Stimulated activated CD8-positive, alpha-beta memory T cell treated with anti-CD3 and anti-CD28 coated beads, Interleukin-15, amount 100 ng/mL, for 4 hours (primary cell): ENCODE results near the gene TPRN.
"Not testable (repeated sequence)": the region's sequence is repeated elsewhere in the genome, so short reads cannot be mapped to it uniquely, and the experiment has no call there.

Experiments
- DNase-seq, 2 donors: peaks; one replicate each; pipeline ENCODE4 v3.0.0-alpha.2; 2020; ENCODE audit warnings: low read depth in 2 of 2

Gene TPRN, protein sequence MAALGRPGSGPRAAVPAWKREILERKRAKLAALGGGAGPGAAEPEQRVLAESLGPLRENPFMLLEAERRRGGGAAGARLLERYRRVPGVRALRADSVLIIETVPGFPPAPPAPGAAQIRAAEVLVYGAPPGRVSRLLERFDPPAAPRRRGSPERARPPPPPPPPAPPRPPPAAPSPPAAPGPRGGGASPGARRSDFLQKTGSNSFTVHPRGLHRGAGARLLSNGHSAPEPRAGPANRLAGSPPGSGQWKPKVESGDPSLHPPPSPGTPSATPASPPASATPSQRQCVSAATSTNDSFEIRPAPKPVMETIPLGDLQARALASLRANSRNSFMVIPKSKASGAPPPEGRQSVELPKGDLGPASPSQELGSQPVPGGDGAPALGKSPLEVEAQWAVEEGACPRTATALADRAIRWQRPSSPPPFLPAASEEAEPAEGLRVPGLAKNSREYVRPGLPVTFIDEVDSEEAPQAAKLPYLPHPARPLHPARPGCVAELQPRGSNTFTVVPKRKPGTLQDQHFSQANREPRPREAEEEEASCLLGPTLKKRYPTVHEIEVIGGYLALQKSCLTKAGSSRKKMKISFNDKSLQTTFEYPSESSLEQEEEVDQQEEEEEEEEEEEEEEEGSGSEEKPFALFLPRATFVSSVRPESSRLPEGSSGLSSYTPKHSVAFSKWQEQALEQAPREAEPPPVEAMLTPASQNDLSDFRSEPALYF

DNA sequence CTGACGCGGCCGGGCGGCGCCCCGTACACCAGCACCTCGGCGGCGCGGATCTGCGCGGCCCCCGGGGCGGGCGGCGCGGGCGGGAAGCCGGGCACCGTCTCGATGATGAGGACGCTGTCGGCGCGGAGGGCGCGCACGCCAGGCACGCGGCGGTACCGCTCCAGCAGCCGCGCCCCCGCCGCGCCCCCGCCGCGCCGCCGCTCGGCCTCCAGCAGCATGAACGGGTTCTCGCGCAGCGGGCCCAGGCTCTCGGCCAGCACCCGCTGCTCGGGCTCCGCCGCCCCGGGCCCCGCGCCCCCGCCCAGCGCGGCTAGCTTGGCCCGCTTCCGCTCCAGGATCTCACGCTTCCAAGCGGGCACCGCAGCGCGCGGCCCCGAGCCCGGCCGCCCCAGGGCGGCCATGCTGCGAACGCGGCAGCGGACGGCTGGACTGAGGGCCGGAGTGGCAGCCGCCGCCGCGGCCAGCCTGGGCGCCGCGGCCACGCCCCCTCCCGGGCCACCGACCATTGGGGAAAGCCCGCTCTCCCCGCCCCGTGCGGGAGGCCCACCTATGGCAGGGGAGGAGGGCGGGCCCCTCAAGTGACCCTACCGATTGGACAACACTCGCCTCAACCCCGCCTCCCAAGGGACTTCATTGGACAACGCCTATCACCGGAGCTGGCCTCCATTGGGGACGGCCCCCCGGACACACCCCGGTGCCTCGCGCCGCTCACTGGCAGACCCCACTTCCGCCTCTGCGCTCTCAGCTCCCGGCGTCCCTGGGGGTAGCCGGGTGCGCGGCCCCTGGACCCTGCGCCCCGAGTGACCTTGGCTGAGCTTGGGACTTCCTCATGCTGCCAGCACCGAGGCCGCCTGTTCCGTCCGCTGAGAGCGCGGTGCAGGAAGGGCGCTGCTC is at the start of gene TPRN:
Gene TPRN (minus strand): TSS at position 431 of the 894 bp plus-strand sequence. CDS start 30 bp downstream, at position 401.
- peak; percentile 96 to 99 for DNase-seq

DNA sequence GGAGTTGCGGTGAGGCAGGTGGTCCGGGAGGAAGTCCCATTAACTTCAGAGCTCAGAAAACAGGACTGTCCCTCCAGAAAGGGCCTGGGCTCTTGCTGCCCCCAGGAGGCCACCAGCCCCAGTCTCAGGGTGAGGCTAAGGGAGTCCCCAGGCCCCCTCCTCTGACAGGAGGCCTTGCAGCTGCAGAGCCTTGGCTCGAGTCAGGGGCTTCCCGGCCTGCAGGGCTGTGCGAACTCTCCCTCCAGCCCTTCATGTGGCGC is 47.3 kb upstream of the TPRN start:
- no peak for DNase-seq

DNA sequence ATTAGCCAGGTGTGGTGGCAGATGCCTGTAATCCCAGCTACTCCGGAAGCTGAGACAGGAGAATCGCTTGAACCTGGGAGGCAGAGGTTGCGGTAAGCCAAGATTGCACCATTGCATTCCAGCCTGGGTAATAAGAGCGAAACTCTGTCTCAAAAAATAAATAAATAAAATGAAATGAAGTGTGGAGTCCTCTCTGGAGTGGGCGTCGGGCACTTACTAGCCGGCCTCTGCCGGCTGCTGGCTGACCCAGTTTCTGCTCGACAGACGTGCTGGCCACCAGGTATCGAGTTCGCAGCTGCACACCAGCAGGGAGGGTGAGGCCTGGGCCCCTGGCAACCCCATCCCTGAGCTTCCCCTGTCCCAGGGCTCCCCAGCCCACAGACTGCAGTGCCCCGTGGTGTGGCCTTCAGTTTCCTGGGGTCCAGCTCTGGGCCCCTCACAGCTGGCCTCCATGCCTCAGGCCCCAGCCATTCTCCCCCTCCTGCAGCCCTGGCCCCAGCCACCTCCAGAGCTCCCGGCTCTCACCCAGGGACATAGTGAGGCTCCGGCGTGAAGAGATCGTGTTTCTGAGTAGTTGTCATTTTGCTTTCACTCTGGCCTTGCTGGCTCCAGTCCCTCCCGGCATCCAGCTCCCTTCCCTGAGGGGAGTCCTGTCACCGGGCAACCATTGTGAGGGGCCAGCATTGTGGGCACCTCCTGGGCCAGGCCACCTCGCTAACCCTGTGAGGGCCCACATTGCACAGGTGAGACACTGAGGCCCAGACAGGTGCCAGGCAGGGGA is 46.8 kb upstream of the TPRN start:
- no peak for DNase-seq

DNA sequence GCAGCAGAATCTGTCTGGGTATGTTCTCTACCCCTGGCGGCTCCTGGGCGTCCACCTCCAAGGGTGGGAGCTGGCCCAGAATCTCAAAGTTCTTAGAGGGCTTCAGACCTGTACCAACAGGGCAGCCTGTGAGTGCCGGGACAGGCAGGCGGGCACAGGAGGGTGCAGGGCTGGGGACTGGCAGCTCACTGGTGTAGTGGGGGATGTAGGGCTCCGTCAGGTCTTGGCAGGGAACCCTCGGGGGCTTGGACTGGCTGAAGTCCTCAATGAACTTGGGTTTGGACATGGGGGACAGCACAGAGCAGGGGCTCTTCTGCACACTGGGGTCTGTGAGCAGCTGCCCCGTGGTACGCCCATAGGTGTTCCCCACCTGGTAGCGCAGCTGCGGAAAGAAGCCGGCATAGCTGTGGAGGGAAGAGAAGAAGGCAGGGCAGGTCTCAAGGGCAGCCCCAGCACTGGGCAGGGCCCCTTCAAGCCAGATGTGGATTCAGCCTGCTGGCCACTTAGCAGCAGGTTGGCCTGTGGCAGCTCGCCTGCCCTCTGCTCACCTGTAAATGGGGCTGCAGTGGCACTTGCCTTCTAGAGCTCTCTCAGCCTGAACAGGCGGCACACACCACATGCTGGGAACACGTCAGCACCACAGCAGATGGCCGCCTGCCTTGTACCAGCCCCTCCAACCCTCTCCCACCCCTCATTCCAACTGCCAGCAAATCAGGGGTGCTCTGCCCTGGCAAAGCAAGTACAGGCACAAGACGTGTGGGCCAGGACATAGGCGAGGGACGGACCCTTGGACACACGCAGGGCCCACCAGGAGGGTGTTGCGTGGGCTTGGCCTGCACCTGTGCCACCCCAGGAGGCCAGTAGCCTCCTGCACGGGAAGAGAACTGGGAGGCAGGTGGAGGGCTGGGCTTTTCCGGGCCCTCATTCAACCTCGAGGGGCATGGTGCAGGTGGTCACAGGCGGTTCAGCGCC is 45.2 kb upstream of the TPRN start:
- no peak for DNase-seq

DNA sequence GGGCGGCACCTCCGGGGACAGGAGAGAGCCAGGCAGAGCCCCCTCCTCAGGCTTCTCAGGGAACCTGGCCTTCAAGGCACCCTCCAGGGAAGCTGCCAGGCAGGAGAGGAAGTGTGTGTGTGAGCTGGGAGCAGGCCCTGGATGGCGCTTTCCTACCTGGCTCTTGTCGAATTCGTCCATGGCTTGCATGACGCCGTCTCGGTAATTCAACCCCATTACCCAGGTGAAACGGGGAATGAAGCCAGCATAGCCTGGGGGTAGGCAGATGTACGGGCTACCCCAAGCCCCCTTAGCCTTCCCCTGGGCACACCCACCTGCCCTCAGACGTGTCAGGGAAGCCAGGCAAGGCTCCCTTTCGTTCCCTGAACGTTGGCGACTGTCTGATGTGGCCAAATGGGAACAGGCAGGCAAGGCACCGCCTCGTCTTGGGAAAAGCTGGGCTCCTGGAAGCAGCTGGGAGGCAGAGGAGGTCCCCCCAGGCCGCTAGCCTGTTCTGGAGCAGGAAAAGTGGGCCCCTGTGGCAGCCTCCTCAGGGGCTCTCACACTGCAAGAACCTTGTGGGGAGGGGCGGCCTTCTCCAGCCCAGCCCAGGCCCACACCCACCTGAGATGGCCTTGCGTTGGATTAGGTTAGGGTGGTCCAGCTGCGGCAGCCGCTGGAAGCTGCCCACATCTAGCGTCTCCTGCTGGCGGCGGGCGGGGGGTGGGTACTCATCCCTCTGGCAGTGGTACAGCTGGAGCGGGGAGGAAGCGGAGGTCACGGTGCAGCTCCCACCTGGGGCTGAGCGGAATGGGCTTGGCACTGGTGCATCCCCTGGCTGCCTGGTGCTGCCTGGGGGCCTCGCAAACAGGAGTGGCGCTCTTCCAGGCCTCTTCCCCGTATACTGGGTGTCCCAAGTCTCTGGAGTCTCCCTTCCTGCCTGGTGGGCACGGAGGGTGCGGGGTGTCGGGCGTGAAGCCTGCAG is 44.2 kb upstream of the TPRN start:
- DNase-seq = no peak

DNA sequence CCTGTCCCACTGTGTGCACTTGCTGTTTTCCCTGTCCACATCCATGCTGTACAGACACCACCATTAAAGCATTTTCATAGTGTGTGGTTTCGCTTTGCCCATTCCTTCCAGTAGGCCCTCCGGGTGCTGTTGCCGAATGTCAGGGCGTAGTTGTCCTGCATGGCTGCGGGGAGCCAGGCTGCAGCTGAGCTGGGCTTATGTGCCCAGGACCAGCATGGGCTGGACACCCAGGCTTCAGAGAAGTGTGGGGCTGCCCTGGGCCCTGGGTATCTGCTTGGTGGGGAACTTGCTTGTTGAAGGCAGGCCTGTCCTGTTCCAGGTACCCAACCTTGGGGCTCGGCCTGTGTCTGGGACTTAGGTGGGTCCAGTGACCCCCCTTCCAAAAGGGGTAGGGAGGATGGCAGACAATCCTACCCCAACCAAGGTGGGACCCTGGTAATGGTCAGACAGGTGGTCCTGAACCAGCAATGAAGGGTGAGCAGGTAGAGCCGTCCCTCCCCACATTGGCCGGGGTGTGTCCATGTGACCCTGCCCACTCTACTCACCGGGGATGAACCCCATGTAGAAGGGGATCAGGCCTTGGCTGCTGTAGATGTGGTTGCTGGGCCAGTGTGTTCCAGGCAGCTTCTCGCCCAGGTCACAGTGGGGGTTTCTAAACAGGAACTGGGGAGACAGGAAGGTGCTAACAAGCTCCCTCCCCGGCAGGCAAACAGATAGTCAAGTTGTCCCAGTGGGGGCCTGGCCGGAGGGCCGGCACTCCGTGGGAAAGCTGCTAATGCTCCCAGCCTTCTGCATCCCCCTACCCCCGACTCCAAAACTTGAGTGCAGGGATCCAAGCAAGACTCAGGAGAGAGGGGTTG is 43.3 kb upstream of the TPRN start:
- no peak for DNase-seq

DNA sequence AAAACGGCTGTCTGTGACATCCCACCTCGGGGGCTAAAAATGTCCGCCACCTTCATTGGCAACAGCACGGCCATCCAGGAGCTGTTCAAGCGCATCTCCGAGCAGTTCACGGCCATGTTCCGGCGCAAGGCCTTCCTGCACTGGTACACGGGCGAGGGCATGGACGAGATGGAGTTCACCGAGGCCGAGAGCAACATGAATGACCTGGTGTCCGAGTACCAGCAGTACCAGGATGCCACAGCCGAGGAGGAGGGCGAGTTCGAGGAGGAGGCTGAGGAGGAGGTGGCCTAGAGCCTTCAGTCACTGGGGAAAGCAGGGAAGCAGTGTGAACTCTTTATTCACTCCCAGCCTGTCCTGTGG is 42.7 kb upstream of the TPRN start:
- not testable (repeated sequence) for DNase-seq

DNA sequence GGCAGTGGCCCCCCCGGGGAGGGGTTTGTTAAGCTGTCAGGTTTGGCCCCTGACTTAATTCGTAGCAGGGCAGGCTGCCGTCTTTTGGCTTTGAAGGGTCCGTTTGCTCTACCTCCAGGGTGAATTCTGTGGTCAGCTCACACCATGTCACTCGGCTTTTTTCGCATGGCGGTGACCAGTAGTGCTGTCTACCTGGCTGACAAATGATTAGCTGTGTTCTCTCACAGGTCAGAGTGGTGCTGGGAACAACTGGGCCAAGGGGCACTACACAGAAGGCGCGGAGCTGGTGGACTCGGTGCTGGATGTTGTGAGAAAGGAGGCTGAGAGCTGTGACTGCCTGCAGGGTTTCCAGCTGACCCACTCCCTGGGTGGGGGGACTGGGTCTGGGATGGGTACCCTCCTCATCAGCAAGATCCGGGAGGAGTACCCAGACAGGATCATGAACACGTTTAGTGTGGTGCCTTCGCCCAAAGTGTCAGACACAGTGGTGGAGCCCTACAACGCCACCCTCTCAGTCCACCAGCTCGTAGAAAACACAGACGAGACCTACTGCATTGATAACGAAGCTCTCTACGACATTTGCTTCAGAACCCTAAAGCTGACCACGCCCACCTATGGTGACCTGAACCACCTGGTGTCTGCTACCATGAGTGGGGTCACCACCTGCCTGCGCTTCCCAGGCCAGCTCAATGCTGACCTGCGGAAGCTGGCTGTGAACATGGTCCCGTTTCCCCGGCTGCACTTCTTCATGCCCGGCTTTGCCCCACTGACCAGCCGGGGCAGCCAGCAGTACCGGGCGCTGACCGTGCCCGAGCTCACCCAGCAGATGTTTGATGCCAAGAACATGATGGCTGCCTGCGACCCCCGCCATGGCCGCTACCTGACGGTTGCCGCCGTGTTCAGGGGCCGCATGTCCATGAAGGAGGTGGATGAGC is 42.0 kb upstream of the TPRN start:
- no peak for DNase-seq

DNA sequence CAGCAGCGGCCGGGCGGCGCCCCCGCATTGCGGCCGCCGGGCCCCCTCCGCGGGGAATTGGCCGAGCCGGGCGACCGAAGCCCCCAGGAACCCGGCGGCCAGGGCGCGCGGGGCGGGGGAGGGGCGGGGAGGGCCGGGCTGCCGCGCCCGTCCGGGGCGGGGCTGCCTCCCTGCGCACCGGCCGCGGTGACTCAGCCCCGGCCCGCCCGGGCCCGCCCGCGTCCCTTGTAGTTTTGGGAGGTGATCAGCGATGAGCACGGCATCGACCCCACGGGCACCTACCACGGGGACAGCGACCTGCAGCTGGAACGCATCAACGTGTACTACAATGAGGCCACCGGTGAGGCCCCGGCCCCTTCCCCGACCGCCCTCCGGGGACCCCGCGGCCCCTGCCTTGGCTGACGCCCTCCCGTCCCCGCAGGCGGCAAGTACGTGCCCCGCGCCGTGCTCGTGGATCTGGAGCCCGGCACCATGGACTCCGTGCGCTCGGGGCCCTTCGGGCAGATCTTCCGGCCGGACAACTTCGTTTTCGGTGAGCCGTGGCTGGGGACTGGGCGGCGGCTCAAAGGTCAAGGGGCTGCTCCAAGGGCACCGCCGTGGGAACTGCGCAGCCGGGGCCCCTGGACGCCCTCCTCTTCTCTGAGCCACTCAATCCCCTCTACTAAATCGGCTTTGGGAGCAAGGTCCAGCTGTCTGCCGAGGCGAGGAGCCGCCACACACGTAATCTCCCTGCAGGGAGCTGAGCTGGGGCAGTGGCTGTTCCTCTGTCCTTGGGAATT is 41.1 kb upstream of the TPRN start:
- DNase-seq = peak; percentile 55 to 66

DNA sequence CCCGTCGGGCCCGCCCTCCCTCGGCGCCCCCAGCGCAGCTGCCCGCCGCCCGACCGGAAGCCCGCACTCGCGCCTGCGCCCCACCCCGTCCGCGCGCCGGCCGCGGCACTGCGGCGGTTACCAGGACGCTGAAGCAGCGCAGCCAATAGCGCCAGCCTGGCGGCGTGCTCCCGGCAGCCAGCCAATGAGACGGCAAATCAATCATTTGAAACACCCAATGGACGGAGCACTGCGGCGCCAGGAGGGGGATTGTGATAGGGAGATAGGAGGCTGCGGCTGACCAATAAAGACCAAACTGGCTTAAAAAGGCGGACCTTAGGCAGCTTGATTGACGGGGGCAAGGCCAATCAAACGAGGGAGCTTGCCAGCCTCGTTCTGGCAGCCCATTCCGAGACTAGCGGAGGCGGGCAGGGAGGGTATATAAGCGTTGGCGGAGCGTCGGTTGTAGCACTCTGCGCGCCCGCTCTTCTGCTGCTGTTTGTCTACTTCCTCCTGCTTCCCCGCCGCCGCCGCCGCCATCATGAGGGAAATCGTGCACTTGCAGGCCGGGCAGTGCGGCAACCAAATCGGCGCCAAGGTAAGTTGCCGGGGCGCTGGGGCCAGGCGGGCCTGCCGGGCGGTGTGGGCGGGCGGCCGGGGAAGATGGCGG is 40.4 kb upstream of the TPRN start, which contains the start of gene TUBB4B:
Gene TUBB4B (plus strand): TSS at position 447 of the 649 bp plus-strand sequence. CDS start 74 bp downstream, at position 521.
- peak; percentile 95 to 98 for DNase-seq

DNA sequence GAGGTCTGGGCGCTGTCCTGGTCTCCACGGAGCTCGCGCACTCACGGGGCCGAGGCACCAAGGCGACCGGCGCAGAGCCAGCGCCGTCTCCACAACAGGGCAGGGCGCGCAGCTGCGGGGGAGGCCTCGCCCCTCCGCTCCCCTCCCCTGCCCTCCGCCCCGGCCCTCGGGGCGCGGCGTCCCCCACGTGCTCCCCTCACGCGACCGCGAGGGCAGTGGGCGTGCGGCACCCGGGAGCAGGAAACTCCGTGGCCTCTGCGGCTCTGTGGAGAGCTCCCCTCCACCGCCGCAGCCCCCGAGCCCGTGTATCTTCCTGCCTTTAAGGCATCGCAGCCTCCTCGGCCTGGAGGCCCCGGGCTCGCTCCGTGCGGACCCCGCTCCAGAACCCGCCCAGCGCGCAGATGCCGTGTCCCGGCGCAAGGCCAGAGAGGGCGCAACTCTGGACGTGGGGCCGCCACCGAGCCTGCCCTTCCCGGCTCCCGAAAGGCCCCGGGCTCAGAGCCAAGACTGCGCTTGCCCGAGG is 39.8 kb upstream of the TPRN start:
- DNase-seq = peak; percentile 58 to 67

DNA sequence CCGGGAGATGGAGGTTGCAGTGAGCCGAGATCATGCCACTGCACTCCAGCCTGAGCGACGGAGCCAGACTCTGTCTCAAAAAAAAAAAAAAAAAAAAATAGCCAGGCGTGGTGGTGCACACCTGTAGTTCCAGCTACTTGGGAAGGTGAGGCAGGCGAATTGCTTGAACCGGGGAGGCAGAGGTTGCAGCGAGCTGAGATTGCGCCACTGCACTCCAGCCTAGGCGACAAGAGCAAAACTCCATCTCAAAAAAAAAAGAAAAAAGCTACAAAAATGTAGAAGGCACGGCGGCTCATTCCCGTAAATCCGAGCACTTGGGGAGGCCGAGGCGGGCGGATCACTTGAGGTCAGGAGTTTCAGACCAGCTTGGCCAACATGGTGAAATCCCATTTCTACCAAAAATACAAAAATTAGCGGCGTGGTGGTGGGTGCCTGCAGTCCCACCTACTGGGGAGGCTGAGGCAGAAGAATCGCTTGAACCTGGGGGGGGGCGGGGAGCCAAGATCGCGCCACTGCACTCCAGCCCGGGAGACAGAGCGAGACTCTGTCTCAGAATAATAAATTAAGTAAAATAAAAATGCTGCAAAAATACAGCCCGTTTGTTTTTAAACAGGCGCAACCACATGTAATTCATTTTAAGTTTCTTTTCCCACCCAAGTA is 39.1 kb upstream of the TPRN start:
- DNase-seq = not testable (repeated sequence)

DNA sequence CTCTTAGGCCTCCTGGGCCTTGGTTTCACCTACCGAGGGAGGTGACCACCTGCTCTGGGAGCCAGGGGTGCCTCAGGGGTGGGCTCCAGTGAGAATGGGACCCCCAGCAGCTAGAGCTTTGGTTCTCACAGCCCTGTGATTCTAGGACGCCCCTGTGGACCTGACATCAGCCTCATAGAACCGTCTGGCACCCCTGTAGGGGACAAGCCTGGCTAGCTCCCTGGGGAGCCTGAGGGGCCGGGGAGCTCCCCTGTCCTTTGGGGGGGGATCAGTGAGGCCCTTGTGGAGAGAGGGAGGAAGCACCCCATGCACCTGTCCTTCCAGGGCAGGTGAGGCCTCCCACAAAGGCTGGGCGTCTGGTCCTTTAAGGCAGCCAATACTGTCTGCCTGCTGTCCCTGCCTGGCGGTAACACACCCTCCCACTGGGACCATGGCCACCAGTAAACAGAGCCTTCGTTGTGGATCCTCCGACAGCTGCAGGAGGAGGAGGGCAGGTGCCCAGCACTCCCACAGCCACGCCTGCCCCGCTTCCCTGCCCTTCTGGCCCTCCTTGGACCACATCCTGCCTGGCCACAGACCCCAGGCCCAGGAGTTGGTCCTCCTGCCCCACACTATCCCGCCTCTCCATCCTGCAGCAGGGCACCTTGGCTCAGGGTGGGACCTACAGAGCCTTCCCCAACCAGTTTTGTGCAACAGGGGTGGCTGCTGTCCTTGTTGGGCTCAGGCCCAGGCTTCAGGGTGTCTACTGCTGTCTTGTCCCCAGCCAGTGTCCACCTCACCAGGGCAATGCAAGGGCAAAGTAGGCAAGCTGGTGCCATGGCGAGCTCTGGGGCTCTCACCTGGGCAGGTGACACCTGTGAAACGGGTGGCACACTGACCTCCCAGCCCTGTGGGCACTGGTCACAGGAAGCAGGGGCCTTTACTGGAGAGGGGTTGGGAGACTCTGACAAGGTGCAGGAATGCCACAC is 37.5 kb upstream of the TPRN start:
- DNase-seq = no peak

DNA sequence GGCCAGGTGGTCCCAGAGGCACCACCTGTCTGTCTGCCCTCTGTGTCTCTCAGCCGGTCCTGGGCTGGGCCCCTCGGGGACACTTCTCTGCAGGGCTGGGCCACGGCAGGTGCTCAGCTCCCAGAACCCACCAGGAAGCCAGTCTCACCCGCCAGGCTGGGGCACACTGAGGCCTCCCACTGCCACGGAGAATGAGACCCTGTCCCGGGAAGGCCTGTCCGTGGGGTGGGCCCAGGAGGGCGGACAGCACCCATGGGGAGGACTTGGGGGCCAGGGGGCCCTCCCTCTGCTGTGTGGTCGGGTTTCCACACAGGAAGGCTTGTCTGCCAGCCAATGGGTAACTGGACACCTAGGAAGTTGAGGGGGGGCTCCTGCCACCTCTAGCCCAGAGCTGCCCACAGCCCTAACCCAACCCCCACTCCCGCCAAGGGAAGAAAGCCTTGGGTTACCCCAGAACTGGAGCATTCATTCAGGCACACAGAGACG is 36.4 kb upstream of the TPRN start:
- no peak for DNase-seq
